Pancreas (tissue), 10 donors: ENCODE data around the gene DNAL1. TPM values are rescaled to one million over a fixed set of nuclear protein-coding genes. Genes with fewer than 3 reads are reported as not detected.
A peak's percentile ranks its signal among the peaks of the same experiment; 100 is the strongest.

Experiments used
- ATAC-seq, 4 donors: fragments of 200-7000 bp; cut with Tn5 transposase; one replicate each; pipeline versions ENCODE4 v1.8.0 to v1.9.1; 2020; ENCODE audit warnings: mild to moderate bottlenecking in 4 of 4, moderate library complexity in 4 of 4
- DNase-seq, 6 donors: peaks; one replicate each; pipeline ENCODE4 v3.0.0-alpha.2; 2020
- FAIRE-seq: peaks from 2 replicates; lab custom pipeline; 2012; peaks lifted over from hg19 to GRCh38; lab: Jason Lieb, UNC
- H3K27ac ChIP-seq, 4 donors: fragments of 200-600 bp; sonication (generic); 1 replicate in 3 of 4; 2 replicates in 1 of 4; pipeline versions ENCODE4 v1.5.0 to v1.8.0; 2020
- H3K27me3 ChIP-seq, 4 donors: fragments of 200-600 bp; one replicate each; pipeline ENCODE4 v1.8.0; 2021
- H3K36me3 ChIP-seq, 3 donors: fragments of 200-600 bp; sonication (generic) in 1 of 3; one replicate each; pipeline versions ENCODE4 v1.5.0 to v1.8.0; 2020 to 2021
- H3K4me1 ChIP-seq, 3 donors: fragments of 200-600 bp; one replicate each; pipeline ENCODE4 v1.8.0; 2021
- H3K4me3 ChIP-seq, 4 donors: fragments of 200-600 bp; sonication (generic) in 2 of 4; one replicate each; pipeline versions ENCODE4 v1.5.0 to v1.8.0; 2020 to 2021
- H3K9me3 ChIP-seq, 4 donors: fragments of 200-600 bp; one replicate each; pipeline ENCODE4 v1.8.0; 2021
- CTCF ChIP-seq, 4 donors: fragments of 200-600 bp; sonication (generic) in 3 of 4; IDR thresholded peaks; one replicate each; pipeline versions ENCODE4 v1.5.0 to v1.8.0; 2021; ENCODE audit warnings: antibody characterized with exemption in 4 of 4
- WGBS, 2 donors: extraction: QIAGEN DNeasy Blood & Tissue Kit; methylation state at CpG; one replicate each; pipeline ENCODE4 v1.1.7; 2013; 5-methylcytosine and 5-hydroxymethylcytosine counted together
- intact Hi-C, 3 donors: fragments of 100-400 bp; cut with DNase I; formaldehyde crosslinking; loops; one replicate each; pipeline versions ENCODE4 v1.11.1 to v1.14.2; 2022
- polyA plus RNA-seq, 2 donors: library from polyadenylated mRNA; stranded (reverse); fragments of 200-250 nt; gene quantifications; one replicate each; pipeline ENCODE4 v1.2.3, GENCODE V29; 2013
- total RNA-seq, 6 donors: library from RNA; stranded (reverse); fragmentation: NEBNext Ultra II Directional in 4 of 6; extraction: Animal tissue kit (Norgen Biotek cat#: 25700) in 4 of 6; gene quantifications; one replicate each; pipeline versions ENCODE4 v1.2.1 to v1.2.4, GENCODE V29; 2021 to 2023
- donor health status: healthy with polysubstance abuse.
- donor health status: DM: no; HTN: no; CAD: no; lungs with moderate emphysema.
- donor health status: DM: no; HTN: no; CAD: no.
- donor health status: control.
- donor health status: control.
- donor health status: Bipolar disorder and iron deficiency.
- donor health status: DM: yes; HTN: yes; CAD: no.
- donor health status: DM: no; HTN: no; CAD: no.
- donor health status: DM: no; HTN: no; CAD: no.
- donor health status: DM: yes; HTN: yes; CAD: no.

Gene DNAL1
- total and polyA plus RNA-seq, 8 donors, result 3.2 to 9.2 (median 5.2) TPM

GRCh38 chr14:73713803-73714655 is 69.2 kb downstream of the DNAL1 start, which contains the start of gene PNMA1:
PNMA1 (minus strand) TSS chr14:73714384; CDS start chr14:73713639, 745 bp downstream.
- WGBS, 2 donors, result 0% methylated on average over 89 to 113 of the region's 113 CpGs
- Histone ChIP-seq H3K36me3 (peaks cover 0 to 20% (median 7%) of the 10 kb centered on the region in 3 donors), H3K9me3 (no peaks in the 10 kb centered on the region), H3K4me1 (no peaks in the 10 kb centered on the region), H3K27ac (peak within 1 kb of the TSS; percentile 31 to 77 (median 49)), H3K27me3 (no peaks in the 10 kb centered on the region), H3K4me3 (peak within 1 kb of the TSS; percentile 43 to 67 (median 50))
- intact Hi-C loops, result no loop called here
- ATAC-seq, result peak; percentile 90
- peak; percentile 70 to 92 (median 81) for DNase-seq
- no peak for TF ChIP-seq CTCF (IDR thresholded peaks at IDR 0.05)
- no peak for FAIRE-seq

- no peak for FAIRE-seq
- H3K36me3 ChIP-seq, result peaks cover 0 to 27% (median 7%) of the 10 kb centered on the region in 3 donors
- ATAC-seq, result peak in 1 of 4 donors; percentile 2
- no peaks in the 10 kb centered on the region for H3K9me3 ChIP-seq
- no peaks in the 10 kb centered on the region for H3K4me1 ChIP-seq
- WGBS, 2 donors, result 52 to 61% methylated on average over 7 of the region's 7 CpGs
- H3K4me3 ChIP-seq, result peak overlapping the region in 3 of 4 donors; percentile 43 to 67 (median 55)
- no peak overlapping the region for H3K27ac ChIP-seq
- intact Hi-C loops, result no loop called here
- no peaks in the 10 kb centered on the region for H3K27me3 ChIP-seq
- no peak for DNase-seq
- no peak for TF ChIP-seq CTCF (IDR thresholded peaks at IDR 0.05)
Observed at GRCh38 chr14:73714656-73715081, 69.9 kb downstream of the DNAL1 start.

- Histone ChIP-seq H3K27me3 (no peaks in the 10 kb centered on the region), H3K27ac (no peak overlapping the region), H3K36me3 (peaks cover 0 to 29% (median 10%) of the 10 kb centered on the region in 3 donors), H3K4me3 (no peak overlapping the region), H3K4me1 (no peaks in the 10 kb centered on the region), H3K9me3 (no peaks in the 10 kb centered on the region)
- TF ChIP-seq CTCF (IDR thresholded peaks at IDR 0.05), result no peak
- FAIRE-seq, result no peak
- 93 to 96% methylated on average over 4 of the region's 4 CpGs for WGBS, 2 donors
- DNase-seq, result no peak
- intact Hi-C loops, result no loop called here
- ATAC-seq, result no peak
Observed at GRCh38 chr14:73715707-73716106, 70.9 kb downstream of the DNAL1 start.

- Histone ChIP-seq H3K27me3 (no peaks in the 10 kb centered on the region), H3K4me3 (no peak overlapping the region), H3K9me3 (no peaks in the 10 kb centered on the region), H3K36me3 (peaks cover 0 to 43% (median 23%) of the 10 kb centered on the region in 3 donors), H3K4me1 (no peaks in the 10 kb centered on the region), H3K27ac (no peak overlapping the region)
- no peak for DNase-seq
- intact Hi-C loops, result no loop called here
- no peak for FAIRE-seq
- no peak for ATAC-seq
- no peak for TF ChIP-seq CTCF (IDR thresholded peaks at IDR 0.05)
- WGBS, 2 donors, result 83 to 90% methylated on average over 3 of the region's 3 CpGs
Observed at GRCh38 chr14:73717266-73717665, 72.5 kb downstream of the DNAL1 start.
